G401 (cell line): Measurements from ENCODE around the gene CRYBG3. TPM values are rescaled to one million over a fixed set of nuclear protein-coding genes. Genes with fewer than 3 reads are reported as not detected.
"Not testable (repeated sequence)": the region's sequence is repeated elsewhere in the genome, so short reads cannot be mapped to it uniquely, and the experiment has no call there.

Experiments used
- DNase-seq: peaks from one replicate; pipeline ENCODE4 v3.0.0-alpha.2; 2015; ENCODE audit warnings: low spot score
- in situ Hi-C: cut with HindIII; loops from 2 replicates; pipeline ENCODE4 v1.10.0; 2016; ENCODE audit warnings: low sequenced_read_pairs, mixed read lengths
- total RNA-seq: library from RNA; depleted of rRNA; stranded (reverse); fragments of >200 nt; shearing (Covaris generic); gene quantifications from 2 replicates; pipeline ENCODE4 v1.2.3, GENCODE V29; 2014

CRYBG3 gene
- total RNA-seq, 1 experiment from 2014 or later = 0.17 TPM

GRCh38 chr3:97831140-97831539 lies 9.3 kb downstream of the CRYBG3 start:
- no peak for DNase-seq
- in situ Hi-C loops = no loop called here

GRCh38 chr3:97833184-97833583 lies 11.4 kb downstream of the CRYBG3 start:
- DNase-seq, in situ Hi-C loops: not testable (repeated sequence)

GRCh38 chr3:97835761-97836160 lies 13.9 kb downstream of the CRYBG3 start:
- no peak for DNase-seq
- in situ Hi-C loops = no loop called here

DNA sequence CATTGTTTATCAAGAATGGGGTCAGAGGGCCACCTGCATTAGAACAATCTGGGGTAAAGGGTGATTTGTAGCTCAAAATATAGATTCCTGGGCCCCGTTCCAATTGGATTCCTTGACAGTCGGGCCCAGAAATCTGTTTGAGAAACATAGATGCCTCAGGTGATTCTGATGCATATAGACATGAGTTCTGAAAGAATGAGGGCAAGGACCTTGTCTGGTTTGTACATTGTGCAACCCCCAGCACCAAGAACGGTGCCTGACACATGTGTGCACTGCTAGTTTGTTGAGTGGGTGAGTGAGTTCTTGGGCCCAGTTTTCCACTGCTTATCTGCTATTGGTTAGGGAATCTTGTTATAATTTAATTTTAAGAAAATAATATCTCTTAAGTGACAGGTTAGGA lies 16.6 kb downstream of the CRYBG3 start:
- DNase-seq = no peak
- in situ Hi-C loops = no loop called here

DNA sequence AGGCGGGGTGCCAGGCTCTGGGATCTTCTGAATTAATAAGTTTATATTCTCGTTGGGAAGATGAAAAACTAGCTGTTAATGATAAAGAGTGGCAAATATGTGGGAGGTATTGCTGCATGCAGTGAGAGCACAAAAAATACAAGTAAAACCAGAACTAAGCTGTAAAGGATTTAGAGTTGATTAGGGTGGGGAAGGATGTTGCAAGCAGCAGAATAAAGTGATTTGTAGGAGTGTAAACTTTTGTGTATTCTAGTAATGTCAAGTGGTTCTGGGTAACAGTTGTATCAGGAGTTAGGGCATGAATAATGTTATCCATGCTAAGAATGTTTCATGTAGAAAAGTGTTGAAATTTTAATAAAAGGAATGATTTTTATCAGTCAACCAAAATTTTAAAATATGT lies 18.1 kb downstream of the CRYBG3 start:
- in situ Hi-C loops = no loop called here

GRCh38 chr3:97841304-97841703 lies 19.5 kb downstream of the CRYBG3 start:
- in situ Hi-C loops = no loop called here
- no peak for DNase-seq

More for the DNA sequence above, 18.1 kb downstream of the CRYBG3 start:
- no peak for DNase-seq

DNA sequence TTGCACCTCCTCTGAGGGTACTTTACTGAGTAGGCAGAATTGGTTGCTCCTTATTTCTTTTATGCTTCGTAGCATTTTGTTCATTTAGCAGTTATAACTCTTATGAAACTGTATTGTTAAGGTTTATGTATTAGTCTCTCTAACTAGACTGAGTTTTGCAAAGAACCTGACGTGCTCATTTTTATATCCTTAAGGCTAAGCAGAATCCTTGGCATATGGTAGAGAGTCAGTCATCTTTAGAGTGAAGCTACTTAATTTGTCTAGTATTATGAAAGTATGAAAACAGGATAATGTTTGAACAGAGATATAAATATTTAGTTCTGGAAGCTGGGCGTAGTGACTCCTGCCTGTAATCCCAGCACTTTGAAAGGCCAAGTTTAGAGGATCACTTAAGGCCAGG lies 20.1 kb downstream of the CRYBG3 start:
- no peak for DNase-seq
- in situ Hi-C loops = no loop called here

GRCh38 chr3:97848779-97849178 lies 27.0 kb downstream of the CRYBG3 start:
- in situ Hi-C loops = no loop called here
- no peak for DNase-seq

GRCh38 chr3:97857401-97857800 lies 35.6 kb downstream of the CRYBG3 start:
- DNase-seq = no peak
- in situ Hi-C loops = no loop called here

GRCh38 chr3:97860364-97860763 lies 38.6 kb downstream of the CRYBG3 start:
- DNase-seq = no peak
- in situ Hi-C loops = no loop called here

GRCh38 chr3:97862582-97862981 lies 40.8 kb downstream of the CRYBG3 start:
- in situ Hi-C loops = no loop called here
- DNase-seq = no peak

GRCh38 chr3:97863031-97863430 lies 41.2 kb downstream of the CRYBG3 start:
- in situ Hi-C loops = no loop called here
- no peak for DNase-seq

DNA sequence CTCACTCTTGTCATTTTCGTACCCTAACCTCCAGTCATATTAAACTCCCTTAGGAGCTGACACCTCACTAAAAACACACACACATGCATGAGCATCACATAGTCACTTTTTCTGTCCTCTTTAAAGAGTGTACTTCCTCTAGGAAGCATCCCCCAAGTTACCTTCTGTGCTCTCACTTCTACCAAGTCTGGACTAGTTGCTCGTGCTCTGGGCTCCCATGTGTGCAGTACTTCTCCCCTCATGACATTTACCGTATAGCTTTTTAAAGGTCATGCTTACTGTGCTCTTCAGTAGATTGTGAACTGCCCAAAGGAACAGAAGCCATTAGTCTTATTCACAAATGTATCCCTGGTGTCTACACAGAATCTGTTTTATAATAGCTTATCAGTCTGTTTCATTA lies 42.0 kb downstream of the CRYBG3 start:
- no peak for DNase-seq
- in situ Hi-C loops = no loop called here

- no peak for DNase-seq
- in situ Hi-C loops = no loop called here
Measured at GRCh38 chr3:97871186-97871585, 49.4 kb downstream of the CRYBG3 start.

GRCh38 chr3:97871801-97872524 lies 50.2 kb downstream of the CRYBG3 start:
- in situ Hi-C loops = no loop called here
- no peak for DNase-seq

GRCh38 chr3:97872525-97873042 lies 50.8 kb downstream of the CRYBG3 start:
- in situ Hi-C loops = no loop called here
- no peak for DNase-seq

GRCh38 chr3:97880267-97880666 lies 58.5 kb downstream of the CRYBG3 start:
- no peak for DNase-seq
- in situ Hi-C loops = no loop called here

DNA sequence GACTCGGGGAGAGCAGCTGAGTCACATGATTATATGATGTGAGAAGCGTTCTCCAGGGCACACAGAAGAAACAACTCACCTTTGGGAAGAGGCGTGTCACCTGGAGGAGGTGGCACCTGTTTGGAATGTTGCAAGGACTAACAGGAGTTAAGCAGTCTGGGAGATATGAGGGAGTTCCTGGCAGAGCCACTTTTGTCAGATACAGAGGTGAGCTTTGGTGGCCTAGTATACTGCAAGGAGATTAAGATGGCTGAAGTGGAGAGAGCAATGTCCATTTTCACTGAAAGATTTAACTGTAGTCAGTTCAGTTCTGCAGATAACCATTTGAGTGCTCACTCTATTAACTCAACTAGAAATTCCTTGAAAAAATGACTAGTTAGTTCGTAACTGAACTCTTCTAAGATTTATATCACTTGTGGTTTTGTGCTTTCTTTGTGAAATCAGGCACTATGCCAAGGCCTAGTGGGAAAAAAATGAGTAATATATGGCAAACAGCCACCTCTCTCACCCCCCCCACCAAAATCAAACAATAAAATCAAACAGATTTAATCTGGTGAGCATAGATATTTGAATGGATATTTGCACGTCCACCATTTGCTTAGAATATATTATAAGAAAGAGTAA lies 61.3 kb downstream of the CRYBG3 start:
- in situ Hi-C loops = no loop called here
- no peak for DNase-seq

DNA sequence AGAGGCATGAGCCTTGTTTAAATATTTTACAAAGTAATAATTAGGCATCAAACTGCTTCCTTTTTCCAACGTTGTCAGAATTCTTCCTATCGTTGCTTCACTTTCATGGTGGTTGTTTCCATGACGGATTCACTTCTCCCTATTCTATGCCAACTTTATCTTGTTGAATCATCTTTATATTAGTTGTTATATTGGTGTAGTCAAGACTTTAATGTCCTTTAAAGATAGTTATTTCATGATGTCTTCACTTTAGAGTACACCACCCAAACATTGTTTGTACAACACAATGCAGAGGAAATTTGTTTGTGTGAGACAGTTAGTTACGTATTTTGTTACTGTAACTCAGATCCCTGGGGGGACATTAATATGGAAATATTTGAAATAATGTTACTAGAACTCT lies 61.9 kb downstream of the CRYBG3 start:
- in situ Hi-C loops = no loop called here
- DNase-seq = no peak

DNA sequence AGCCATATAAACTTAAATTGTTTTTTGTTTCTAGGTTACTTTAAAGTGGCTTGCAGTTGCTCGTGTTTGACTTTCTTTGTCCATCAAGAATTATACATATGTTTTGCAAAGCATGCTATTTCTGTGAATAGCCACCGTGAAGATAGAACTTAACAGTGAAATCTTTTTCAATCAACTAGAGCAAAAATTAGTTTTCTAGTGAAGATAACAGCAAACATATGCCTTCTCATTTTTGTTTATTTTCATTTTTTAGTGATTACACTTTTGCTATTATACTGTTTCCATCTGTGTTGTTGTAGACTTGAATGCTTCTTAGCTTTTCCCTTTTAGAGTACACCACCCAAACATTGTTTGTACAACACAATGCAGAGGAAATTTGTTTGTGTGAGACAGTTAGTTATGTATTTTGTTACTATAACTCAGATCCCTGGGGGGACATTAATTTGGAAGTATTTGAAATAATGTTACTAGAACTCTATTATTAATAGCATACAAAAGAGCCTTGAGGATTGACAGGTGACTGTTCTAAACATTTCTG lies 62.8 kb downstream of the CRYBG3 start:
- in situ Hi-C loops = no loop called here
- DNase-seq = no peak
